Activated B cell treated with CpG ODN at 0.5 μM for 24 hours (primary cell): Measurements from ENCODE around the gene SHC2. TPM values are rescaled to one million over a fixed set of nuclear protein-coding genes. Genes with fewer than 3 reads are reported as not detected.

Experiments
- ATAC-seq: fragments of 200-7000 bp; cut with Tn5 transposase; one replicate; pipeline ENCODE4 v1.10.0; 2021; ENCODE audit warnings: low read depth, mild to moderate bottlenecking, moderate library complexity
- CTCF ChIA-PET: fragments of 350-600 bp; sonication (Branson Sonifier 250); formaldehyde crosslinking; loops from one replicate; lab custom pipeline; 2021; ENCODE audit warnings: antibody characterized with exemption; lab: Charles Lee
- POLR2A ChIA-PET: fragments of 350-600 bp; sonication (Branson Sonifier 250); formaldehyde crosslinking; loops from one replicate; lab custom pipeline; 2021; ENCODE audit warnings: antibody characterized with exemption; lab: Charles Lee
- DNase-seq: peaks from one replicate; pipeline ENCODE4 v3.0.0; 2022
- H3K27ac Mint-ChIP-seq: one replicate; pipeline ENCODE4 v1.8.0; 2020; ENCODE audit warnings: mixed read lengths
- H3K27me3 Mint-ChIP-seq: one replicate; pipeline ENCODE4 v1.8.0; 2021; ENCODE audit warnings: mixed read lengths
- H3K36me3 Mint-ChIP-seq: one replicate; pipeline ENCODE4 v1.8.0; 2021; ENCODE audit warnings: low read depth, mixed read lengths
- H3K4me1 Mint-ChIP-seq: one replicate; pipeline ENCODE4 v1.8.0; 2021; ENCODE audit warnings: mixed read lengths
- H3K4me3 Mint-ChIP-seq: one replicate; pipeline ENCODE4 v1.8.0; 2020; ENCODE audit warnings: mild to moderate bottlenecking, mixed read lengths
- H3K9me3 Mint-ChIP-seq: one replicate; pipeline ENCODE4 v1.8.0; 2020; ENCODE audit warnings: mixed read lengths
- intact Hi-C: fragments of 100-400 bp; cut with micrococcal nuclease; formaldehyde crosslinking; loops from one replicate; pipeline ENCODE4 v1.15.1; 2024
- total RNA-seq: library from RNA; stranded (reverse); gene quantifications from 2 replicates; pipeline ENCODE4 v1.2.3, GENCODE V29; 2022
- TF ChIP-seq, protein P1 (sequence below): fragments of 200-600 bp; IDR thresholded peaks from one replicate; pipeline ENCODE4 v1.8.0; 2022; ENCODE audit warnings: antibody characterized with exemption, mild to moderate bottlenecking

SHC2 gene
- total RNA-seq, 1 donor from 2014 or later: not detected

GRCh38 chr19:379796-380195 is 81.0 kb downstream of the SHC2 start:
- Mint-ChIP-seq H3K36me3 (no peaks in the 10 kb centered on the region), H3K4me1 (peaks cover 11% of the 10 kb centered on the region), H3K27ac (no peak overlapping the region), H3K4me3 (no peak overlapping the region), H3K9me3 (peaks cover 9% of the 10 kb centered on the region), H3K27me3 (peaks cover 7% of the 10 kb centered on the region)
- TF ChIP-seq, protein P1, sequence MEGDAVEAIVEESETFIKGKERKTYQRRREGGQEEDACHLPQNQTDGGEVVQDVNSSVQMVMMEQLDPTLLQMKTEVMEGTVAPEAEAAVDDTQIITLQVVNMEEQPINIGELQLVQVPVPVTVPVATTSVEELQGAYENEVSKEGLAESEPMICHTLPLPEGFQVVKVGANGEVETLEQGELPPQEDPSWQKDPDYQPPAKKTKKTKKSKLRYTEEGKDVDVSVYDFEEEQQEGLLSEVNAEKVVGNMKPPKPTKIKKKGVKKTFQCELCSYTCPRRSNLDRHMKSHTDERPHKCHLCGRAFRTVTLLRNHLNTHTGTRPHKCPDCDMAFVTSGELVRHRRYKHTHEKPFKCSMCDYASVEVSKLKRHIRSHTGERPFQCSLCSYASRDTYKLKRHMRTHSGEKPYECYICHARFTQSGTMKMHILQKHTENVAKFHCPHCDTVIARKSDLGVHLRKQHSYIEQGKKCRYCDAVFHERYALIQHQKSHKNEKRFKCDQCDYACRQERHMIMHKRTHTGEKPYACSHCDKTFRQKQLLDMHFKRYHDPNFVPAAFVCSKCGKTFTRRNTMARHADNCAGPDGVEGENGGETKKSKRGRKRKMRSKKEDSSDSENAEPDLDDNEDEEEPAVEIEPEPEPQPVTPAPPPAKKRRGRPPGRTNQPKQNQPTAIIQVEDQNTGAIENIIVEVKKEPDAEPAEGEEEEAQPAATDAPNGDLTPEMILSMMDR: no peak
- CTCF ChIA-PET: no interaction called here
- POLR2A ChIA-PET: no interaction called here
- intact Hi-C loops: no loop called here
- DNase-seq: no peak
- no peak for ATAC-seq

DNA sequence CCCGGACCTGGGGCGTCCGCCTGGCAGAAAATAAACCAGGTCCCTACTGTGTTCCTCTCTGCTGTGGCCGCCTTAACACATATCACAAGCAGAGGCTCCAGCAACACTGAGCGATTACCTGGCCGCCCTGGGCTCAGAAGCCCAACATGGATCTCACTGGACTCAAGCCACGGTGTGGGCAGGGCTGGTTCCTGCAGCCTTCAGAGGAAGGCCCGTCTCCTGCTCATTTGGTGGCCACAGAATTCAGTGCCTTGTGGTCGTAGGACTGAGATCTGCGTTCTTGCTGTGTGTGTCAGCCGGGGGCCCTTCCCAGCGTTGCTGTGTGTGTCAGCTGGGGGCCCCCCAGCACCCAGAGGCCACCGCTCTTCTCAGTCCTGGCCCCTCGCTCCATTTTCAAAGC is 82.1 kb downstream of the SHC2 start:
- Mint-ChIP-seq H3K4me3 (no peak overlapping the region), H3K9me3 (peaks cover 9% of the 10 kb centered on the region), H3K27me3 (peaks cover 3% of the 10 kb centered on the region), H3K36me3 (no peaks in the 10 kb centered on the region), H3K4me1 (peaks cover 11% of the 10 kb centered on the region), H3K27ac (no peak overlapping the region)
- TF ChIP-seq, protein P1: no peak
- ATAC-seq (no peak), DNase-seq (no peak)
- ChIA-PET CTCF (no interaction called here), POLR2A (no interaction called here)
- intact Hi-C loops: no loop called here

DNA sequence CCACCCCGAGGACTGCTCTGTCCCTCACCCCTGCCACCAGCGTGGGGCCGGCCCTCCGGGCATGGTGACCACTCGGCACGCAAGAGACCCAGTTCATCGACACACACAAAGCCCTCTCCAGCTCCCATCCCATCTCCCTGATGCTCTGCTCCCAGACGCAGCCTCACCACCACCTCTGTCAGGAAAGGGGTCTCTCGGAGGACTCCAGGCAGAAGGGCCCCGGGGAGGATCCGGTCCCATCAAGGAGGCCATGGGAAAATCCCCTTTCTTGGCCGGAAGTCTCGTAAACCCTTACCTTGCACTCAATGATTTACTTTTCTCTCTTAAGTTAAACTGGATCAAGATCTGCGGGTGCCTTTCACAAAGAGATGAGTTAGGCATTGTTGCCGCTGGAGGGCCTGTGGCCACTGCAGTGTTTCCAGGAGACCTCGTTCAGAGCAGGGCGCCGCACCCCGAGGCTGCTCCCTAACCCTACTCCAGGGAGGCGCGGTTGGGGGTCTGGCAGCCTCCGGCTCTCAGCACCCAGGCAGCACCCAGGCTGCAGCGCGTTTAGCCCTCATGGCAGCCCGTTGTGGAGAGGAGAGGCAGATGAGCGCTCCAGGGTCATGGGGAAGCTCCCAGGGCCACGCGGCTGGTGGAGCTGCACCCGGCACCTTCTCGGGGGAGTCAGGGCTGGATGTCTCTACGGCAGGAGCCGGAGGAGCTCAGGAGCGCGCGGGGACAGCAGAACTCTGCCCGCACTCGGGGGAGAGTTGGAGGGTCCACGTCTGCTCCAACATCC is 82.8 kb downstream of the SHC2 start:
- no peaks in the 10 kb centered on the region for H3K36me3 Mint-ChIP-seq
- no peak for ATAC-seq
- H3K27ac Mint-ChIP-seq: no peak overlapping the region
- no peak for DNase-seq
- TF ChIP-seq, protein P1: no peak
- intact Hi-C loops: no loop called here
- ChIA-PET POLR2A (no interaction called here), CTCF (no interaction called here)
- peaks cover 5% of the 10 kb centered on the region for H3K9me3 Mint-ChIP-seq
- no peak overlapping the region for H3K4me3 Mint-ChIP-seq
- H3K27me3 Mint-ChIP-seq: peaks cover 7% of the 10 kb centered on the region
- H3K4me1 Mint-ChIP-seq: peaks cover 7% of the 10 kb centered on the region

GRCh38 chr19:376111-376470 is 84.7 kb downstream of the SHC2 start:
- H3K36me3 Mint-ChIP-seq: no peaks in the 10 kb centered on the region
- peaks cover 19% of the 10 kb centered on the region for H3K27me3 Mint-ChIP-seq
- ChIA-PET POLR2A (no interaction called here), CTCF (no interaction called here)
- TF ChIP-seq, protein P1: no peak
- H3K9me3 Mint-ChIP-seq: peaks cover 2% of the 10 kb centered on the region
- H3K4me1 Mint-ChIP-seq: peaks cover 2% of the 10 kb centered on the region
- ATAC-seq (no peak), DNase-seq (no peak)
- no peak overlapping the region for H3K27ac Mint-ChIP-seq
- no peak overlapping the region for H3K4me3 Mint-ChIP-seq
- intact Hi-C loops: no loop called here

DNA sequence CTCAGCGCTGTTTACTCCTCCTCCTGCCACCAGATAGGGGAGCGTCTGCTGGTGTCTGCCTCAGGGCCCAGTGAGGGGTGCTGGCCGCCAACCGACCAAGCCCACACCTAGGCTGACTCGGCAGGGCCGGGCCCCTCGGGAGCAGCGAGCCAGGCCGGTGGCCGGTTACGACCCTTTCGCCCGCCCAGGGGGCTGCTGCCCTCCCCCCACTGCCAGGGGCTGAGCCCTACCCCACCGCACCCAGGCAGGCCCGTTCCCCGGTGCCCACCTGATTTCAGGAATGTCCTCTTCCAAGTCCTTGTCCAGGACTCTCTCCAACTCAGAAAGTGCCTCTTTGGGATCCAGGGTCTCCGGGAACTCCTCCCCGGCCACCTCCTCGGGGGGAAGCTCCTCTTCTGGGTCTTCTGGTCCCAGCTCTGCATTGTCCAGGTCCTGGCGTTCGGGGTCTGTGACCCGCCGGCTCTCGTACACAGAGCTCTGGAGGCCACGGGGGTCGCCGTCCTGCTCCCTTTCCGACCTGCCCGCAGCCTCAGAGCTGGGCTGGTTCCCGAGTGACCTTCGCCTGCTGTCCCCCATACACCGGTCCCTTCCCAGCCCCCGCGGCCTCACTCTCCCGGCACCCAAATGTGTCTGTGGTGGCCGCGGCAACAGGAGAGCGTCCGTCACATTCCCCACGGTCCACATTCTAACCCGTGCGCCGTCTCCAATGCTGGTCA is 85.3 kb downstream of the SHC2 start:
- Mint-ChIP-seq H3K27me3 (peaks cover 19% of the 10 kb centered on the region), H3K36me3 (no peaks in the 10 kb centered on the region), H3K27ac (no peak overlapping the region), H3K4me3 (no peak overlapping the region), H3K9me3 (peaks cover under 1% of the 10 kb centered on the region), H3K4me1 (peaks cover under 1% of the 10 kb centered on the region)
- ChIA-PET POLR2A (no interaction called here), CTCF (no interaction called here)
- DNase-seq: no peak
- TF ChIP-seq, protein P1: no peak
- ATAC-seq: no peak
- intact Hi-C loops: no loop called here
